ENCODE results near the gene DAZAP1.

GRCh38 chr19:1467215-1467489 lies 59.8 kb downstream of the DAZAP1 start:
- TF ChIP-seq CTCF (conservative IDR thresholded peaks at IDR 0.05; ENCODE audit: low read length) (no peak), EZH2phosphoT487 (IDR thresholded peaks at IDR 0.05; ENCODE audit: borderline replicate concordance) (no peak)

Measured in Loucy (cell line).